ENCODE measurements around the gene LRRC46.

LRRC46 gene

DNA sequence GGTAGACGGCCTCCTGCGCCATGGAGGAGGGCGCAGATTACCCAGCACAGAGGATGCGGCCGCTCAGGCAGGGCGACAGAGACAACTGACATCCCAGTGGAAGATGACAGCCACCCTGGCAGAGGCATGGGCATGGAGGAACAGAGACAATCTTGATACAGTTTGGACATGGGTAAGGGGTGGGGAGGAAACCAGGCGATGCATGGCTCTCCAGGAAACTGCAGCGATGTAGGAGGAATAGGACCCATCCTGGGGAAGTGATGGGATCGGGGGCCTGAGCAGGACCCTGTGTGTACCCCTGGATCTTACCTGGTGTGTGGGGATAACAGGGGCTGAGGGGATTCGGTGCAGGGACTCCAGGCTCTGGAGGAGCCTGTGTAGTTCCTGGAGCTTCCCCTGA, 14.5 kb upstream of the LRRC46 start:
- no peak overlapping the region for H2AFZ ChIP-seq (ENCODE audit: low read depth, low read length)
- H4K91ac ChIP-seq (ENCODE audit: low read length), result no peak overlapping the region
- no peak overlapping the region for H2BK120ac ChIP-seq (ENCODE audit: low read depth, low read length)
- H3K9ac ChIP-seq (ENCODE audit: low read length), result no peak overlapping the region
- H3K4me1 ChIP-seq (ENCODE audit: control insufficient read depth, insufficient read depth, low read depth, low read length), result peaks cover 13% of the 10 kb centered on the region
- no peak overlapping the region for H3K4me3 ChIP-seq (ENCODE audit: insufficient read depth in 1 of 2, low read depth in 1 of 2, low read length in 2 of 2)
- no peak overlapping the region for H3K4ac ChIP-seq (ENCODE audit: low read depth in 1 of 2, low read length in 2 of 2)
- H3K9me3 ChIP-seq (ENCODE audit: control insufficient read depth, low read length), result no peaks in the 10 kb centered on the region
- peaks cover 0 to 8% of the 10 kb centered on the region in 2 experiments for H3K27me3 ChIP-seq (ENCODE audit: control insufficient read depth in 1 of 2, insufficient read depth in 1 of 2, low read length in 2 of 2)
- no peak overlapping the region for H3K18ac ChIP-seq (ENCODE audit: low read depth in 1 of 2, low read length in 2 of 2)
- no peak overlapping the region for H2BK15ac ChIP-seq (ENCODE audit: low read depth, poor library complexity, severe bottlenecking)
- H3K4me2 ChIP-seq (ENCODE audit: low read length, poor library complexity, severe bottlenecking), result no peak overlapping the region
- no peak overlapping the region for H3K23ac ChIP-seq (ENCODE audit: low read length in 2 of 2)
- no peak overlapping the region for H3K27ac ChIP-seq (ENCODE audit: low read length, poor library complexity, severe bottlenecking)
- no peak overlapping the region for H2BK12ac ChIP-seq (ENCODE audit: low read length in 2 of 2)
- H3K79me1 ChIP-seq (replicated peaks; ENCODE audit: low read length, poor library complexity, severe bottlenecking), result peaks cover 16% of the 10 kb centered on the region
- no peak overlapping the region for H3K14ac ChIP-seq (ENCODE audit: low read length in 2 of 2)
- H3K36me3 ChIP-seq (ENCODE audit: control insufficient read depth in 1 of 2, insufficient read depth in 2 of 2, low read depth in 1 of 2, low read length in 2 of 2), result peaks cover 19 to 79% of the 10 kb centered on the region in 2 experiments
- H2AK5ac ChIP-seq (ENCODE audit: low read length, severe bottlenecking), result no peak overlapping the region
- H2BK5ac ChIP-seq (ENCODE audit: low read depth, low read length, poor library complexity, severe bottlenecking), result no peak overlapping the region
- 98% methylated on average over 10 of the region's 10 CpGs for WGBS
- no peak for DNase-seq
- no peak overlapping the region for H4K8ac ChIP-seq (ENCODE audit: low read length)

DNA sequence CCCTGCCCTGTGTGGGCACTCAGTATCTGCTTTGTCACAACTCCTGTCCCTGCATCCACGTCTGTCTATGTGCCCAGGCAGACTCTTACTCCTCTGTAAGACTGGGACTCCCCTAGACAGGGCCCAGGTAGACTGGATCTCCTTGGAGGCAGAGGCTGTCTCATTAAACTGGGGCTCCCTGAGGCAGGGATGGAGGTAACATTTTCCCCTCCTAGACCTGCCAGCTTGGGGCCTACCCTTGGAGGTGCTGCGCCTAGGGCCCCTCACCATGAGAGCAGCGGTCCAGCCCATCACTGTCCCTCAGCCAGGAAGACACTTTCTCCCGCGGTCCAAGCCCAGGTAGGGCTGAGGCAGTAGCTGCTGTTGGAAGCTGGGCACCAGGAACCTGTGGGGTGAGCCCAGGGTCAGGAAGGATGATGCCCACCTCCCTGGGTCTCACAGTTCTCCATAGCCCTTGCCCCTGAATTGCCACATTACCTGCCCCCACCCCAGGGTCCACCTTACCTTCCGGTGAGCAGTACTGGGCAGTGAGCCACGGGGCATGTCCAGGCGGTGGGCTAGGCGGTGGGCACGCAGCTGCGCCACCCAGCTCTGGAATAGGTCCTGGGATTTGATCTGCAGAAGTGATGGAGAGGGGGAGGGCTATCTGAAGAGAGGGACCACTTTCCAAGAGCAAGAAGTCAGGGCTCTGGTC, 13.3 kb upstream of the LRRC46 start:
- H3K14ac ChIP-seq (ENCODE audit: low read length in 2 of 2), result no peak overlapping the region
- peaks cover 17% of the 10 kb centered on the region for H3K79me1 ChIP-seq (replicated peaks; ENCODE audit: low read length, poor library complexity, severe bottlenecking)
- no peak overlapping the region for H2BK15ac ChIP-seq (ENCODE audit: low read depth, poor library complexity, severe bottlenecking)
- no peak overlapping the region for H3K23ac ChIP-seq (ENCODE audit: low read length in 2 of 2)
- DNase-seq, result no peak
- no peaks in the 10 kb centered on the region for H3K9me3 ChIP-seq (ENCODE audit: control insufficient read depth, low read length)
- no peak overlapping the region for H3K4me2 ChIP-seq (ENCODE audit: low read length, poor library complexity, severe bottlenecking)
- no peak overlapping the region for H4K8ac ChIP-seq (ENCODE audit: low read length)
- WGBS, result 94% methylated on average over 11 of the region's 11 CpGs
- H3K27ac ChIP-seq (ENCODE audit: low read length, poor library complexity, severe bottlenecking), result no peak overlapping the region
- H2AFZ ChIP-seq (ENCODE audit: low read depth, low read length), result no peak overlapping the region
- H4K91ac ChIP-seq (ENCODE audit: low read length), result no peak overlapping the region
- H2BK5ac ChIP-seq (ENCODE audit: low read depth, low read length, poor library complexity, severe bottlenecking), result no peak overlapping the region
- H3K4ac ChIP-seq (ENCODE audit: low read depth in 1 of 2, low read length in 2 of 2), result no peak overlapping the region
- H3K4me3 ChIP-seq (ENCODE audit: insufficient read depth in 1 of 2, low read depth in 1 of 2, low read length in 2 of 2), result no peak overlapping the region
- peaks cover 23 to 71% of the 10 kb centered on the region in 2 experiments for H3K36me3 ChIP-seq (ENCODE audit: control insufficient read depth in 1 of 2, insufficient read depth in 2 of 2, low read depth in 1 of 2, low read length in 2 of 2)
- H2AK5ac ChIP-seq (ENCODE audit: low read length, severe bottlenecking), result no peak overlapping the region
- H3K27me3 ChIP-seq (ENCODE audit: control insufficient read depth in 1 of 2, insufficient read depth in 1 of 2, low read length in 2 of 2), result peaks cover 0 to 3% of the 10 kb centered on the region in 2 experiments
- H2BK120ac ChIP-seq (ENCODE audit: low read depth, low read length), result no peak overlapping the region
- no peak overlapping the region for H3K9ac ChIP-seq (ENCODE audit: low read length)
- H3K18ac ChIP-seq (ENCODE audit: low read depth in 1 of 2, low read length in 2 of 2), result no peak overlapping the region
- H3K4me1 ChIP-seq (ENCODE audit: control insufficient read depth, insufficient read depth, low read depth, low read length), result peaks cover 20% of the 10 kb centered on the region
- H2BK12ac ChIP-seq (ENCODE audit: low read length in 2 of 2), result no peak overlapping the region

DNA sequence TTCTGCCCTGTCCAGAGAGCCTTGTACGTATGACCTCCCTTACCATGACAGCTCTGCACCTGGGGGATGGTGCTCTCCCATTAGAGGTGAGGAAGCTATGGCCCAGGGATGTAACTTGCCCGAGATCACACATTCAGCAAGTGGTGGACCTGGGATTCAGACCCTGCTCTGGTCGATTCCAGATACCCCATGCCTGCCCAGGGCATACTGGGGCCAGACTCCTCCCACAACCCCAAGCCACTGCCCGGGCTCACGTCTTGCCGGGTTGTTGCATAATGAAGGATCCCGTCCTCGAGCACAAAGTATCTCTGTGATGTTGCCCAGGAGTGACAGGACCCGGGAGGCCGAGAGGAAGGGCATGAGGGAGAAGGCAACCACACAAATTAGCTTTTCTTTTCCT, 12.0 kb upstream of the LRRC46 start:
- H4K8ac ChIP-seq (ENCODE audit: low read length), result no peak overlapping the region
- H2BK12ac ChIP-seq (ENCODE audit: low read length in 2 of 2), result no peak overlapping the region
- H3K27ac ChIP-seq (ENCODE audit: low read length, poor library complexity, severe bottlenecking), result no peak overlapping the region
- no peak overlapping the region for H2AFZ ChIP-seq (ENCODE audit: low read depth, low read length)
- H3K4ac ChIP-seq (ENCODE audit: low read depth in 1 of 2, low read length in 2 of 2), result no peak overlapping the region
- peaks cover 20% of the 10 kb centered on the region for H3K4me1 ChIP-seq (ENCODE audit: control insufficient read depth, insufficient read depth, low read depth, low read length)
- H2BK5ac ChIP-seq (ENCODE audit: low read depth, low read length, poor library complexity, severe bottlenecking), result no peak overlapping the region
- H3K23ac ChIP-seq (ENCODE audit: low read length in 2 of 2), result no peak overlapping the region
- no peak overlapping the region for H2BK15ac ChIP-seq (ENCODE audit: low read depth, poor library complexity, severe bottlenecking)
- H3K27me3 ChIP-seq (ENCODE audit: control insufficient read depth in 1 of 2, insufficient read depth in 1 of 2, low read length in 2 of 2), result no peaks in the 10 kb centered on the region
- DNase-seq, result no peak
- H3K79me1 ChIP-seq (replicated peaks; ENCODE audit: low read length, poor library complexity, severe bottlenecking), result peaks cover 22% of the 10 kb centered on the region
- no peak overlapping the region for H2AK5ac ChIP-seq (ENCODE audit: low read length, severe bottlenecking)
- H3K4me2 ChIP-seq (ENCODE audit: low read length, poor library complexity, severe bottlenecking), result no peak overlapping the region
- 88% methylated on average over 10 of the region's 10 CpGs for WGBS
- no peaks in the 10 kb centered on the region for H3K9me3 ChIP-seq (ENCODE audit: control insufficient read depth, low read length)
- no peak overlapping the region for H4K91ac ChIP-seq (ENCODE audit: low read length)
- no peak overlapping the region for H2BK120ac ChIP-seq (ENCODE audit: low read depth, low read length)
- no peak overlapping the region for H3K4me3 ChIP-seq (ENCODE audit: insufficient read depth in 1 of 2, low read depth in 1 of 2, low read length in 2 of 2)
- peaks cover 37 to 70% of the 10 kb centered on the region in 2 experiments for H3K36me3 ChIP-seq (ENCODE audit: control insufficient read depth in 1 of 2, insufficient read depth in 2 of 2, low read depth in 1 of 2, low read length in 2 of 2)
- H3K14ac ChIP-seq (ENCODE audit: low read length in 2 of 2), result no peak overlapping the region
- no peak overlapping the region for H3K18ac ChIP-seq (ENCODE audit: low read depth in 1 of 2, low read length in 2 of 2)
- no peak overlapping the region for H3K9ac ChIP-seq (ENCODE audit: low read length)

DNA sequence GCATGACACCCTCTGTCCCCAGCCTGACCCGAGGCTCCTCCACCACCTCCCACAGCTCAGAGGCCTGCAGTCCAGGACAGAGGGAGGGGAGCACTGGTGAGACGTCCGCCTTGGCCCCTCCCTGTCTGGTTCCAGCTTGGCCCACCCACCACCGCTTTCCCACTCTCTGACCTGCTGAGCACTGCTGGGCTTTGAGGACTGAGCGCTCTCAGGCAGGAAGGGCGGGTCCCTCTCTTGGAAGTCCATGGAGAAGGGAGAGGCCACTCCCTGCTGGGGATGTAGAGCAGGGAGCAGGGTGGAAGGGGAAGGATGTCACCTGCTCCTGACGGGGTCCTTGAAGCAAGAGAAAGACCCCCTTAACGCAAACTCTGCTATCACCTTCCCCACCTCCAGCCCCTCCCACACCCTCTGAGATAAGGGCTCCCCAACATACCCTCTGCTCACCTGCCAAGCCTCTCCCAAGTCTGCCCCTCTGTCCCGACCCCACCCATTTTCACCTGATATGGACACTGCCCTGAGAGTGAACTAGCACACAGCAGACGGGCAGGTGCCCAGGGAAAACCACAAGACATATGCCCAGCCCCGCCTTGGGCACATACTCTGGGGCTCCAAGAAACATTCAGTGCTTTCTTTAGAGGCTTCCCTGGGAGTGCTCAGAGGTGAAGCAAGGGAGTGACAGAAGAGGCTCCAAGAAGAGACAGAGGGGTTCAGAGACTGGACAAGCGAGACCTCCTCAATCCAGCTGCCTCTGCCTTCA, 11.3 kb upstream of the LRRC46 start:
- Histone ChIP-seq H2AFZ (ENCODE audit: low read depth, low read length) (no peak overlapping the region), H2BK15ac (ENCODE audit: low read depth, poor library complexity, severe bottlenecking) (no peak overlapping the region), H3K27me3 (ENCODE audit: control insufficient read depth in 1 of 2, insufficient read depth in 1 of 2, low read length in 2 of 2) (no peaks in the 10 kb centered on the region), H3K4me2 (ENCODE audit: low read length, poor library complexity, severe bottlenecking) (no peak overlapping the region), H2AK5ac (ENCODE audit: low read length, severe bottlenecking) (no peak overlapping the region), H3K79me1 (replicated peaks; ENCODE audit: low read length, poor library complexity, severe bottlenecking) (peaks cover 22% of the 10 kb centered on the region), H3K9ac (ENCODE audit: low read length) (no peak overlapping the region), H3K9me3 (ENCODE audit: control insufficient read depth, low read length) (no peaks in the 10 kb centered on the region), H3K36me3 (ENCODE audit: control insufficient read depth in 1 of 2, insufficient read depth in 2 of 2, low read depth in 1 of 2, low read length in 2 of 2) (peaks cover 38 to 66% of the 10 kb centered on the region in 2 experiments), H2BK5ac (ENCODE audit: low read depth, low read length, poor library complexity, severe bottlenecking) (no peak overlapping the region), H3K4me3 (ENCODE audit: insufficient read depth in 1 of 2, low read depth in 1 of 2, low read length in 2 of 2) (no peak overlapping the region), H3K18ac (ENCODE audit: low read depth in 1 of 2, low read length in 2 of 2) (no peak overlapping the region), H3K23ac (ENCODE audit: low read length in 2 of 2) (no peak overlapping the region), H4K8ac (ENCODE audit: low read length) (no peak overlapping the region), H2BK120ac (ENCODE audit: low read depth, low read length) (no peak overlapping the region), H4K91ac (ENCODE audit: low read length) (no peak overlapping the region), H3K4ac (ENCODE audit: low read depth in 1 of 2, low read length in 2 of 2) (no peak overlapping the region), H3K14ac (ENCODE audit: low read length in 2 of 2) (no peak overlapping the region), H3K4me1 (ENCODE audit: control insufficient read depth, insufficient read depth, low read depth, low read length) (peaks cover 20% of the 10 kb centered on the region), H2BK12ac (ENCODE audit: low read length in 2 of 2) (no peak overlapping the region), H3K27ac (ENCODE audit: low read length, poor library complexity, severe bottlenecking) (no peak overlapping the region)
- DNase-seq, result no peak
- WGBS, result 80% methylated on average over 11 of the region's 12 CpGs

All from mesenchymal stem cell (in vitro differentiated cells and primary cell).